Hematopoietic multipotent progenitor cell treated with erythropoietin and hydrocortisone succinate and interleukin-3 and kit ligand, for 15 days (in vitro differentiated cells): Measurements from ENCODE around the gene BLOC1S6.
"Not testable (repeated sequence)": the region's sequence is repeated elsewhere in the genome, so short reads cannot be mapped to it uniquely, and the experiment has no call there.

Experiments used
- DNase-seq: peaks from one replicate; pipeline ENCODE4 v3.0.0-alpha.2; 2015; ENCODE audit warnings: low spot score

BLOC1S6 gene

GRCh38 chr15:45641374-45641781 lies 54.2 kb downstream of the BLOC1S6 start:
- no peak for DNase-seq

GRCh38 chr15:45641999-45642932 lies 55.1 kb downstream of the BLOC1S6 start:
- DNase-seq: no peak

GRCh38 chr15:45644437-45644836 lies 57.3 kb downstream of the BLOC1S6 start:
- DNase-seq: no peak

GRCh38 chr15:45645026-45645980 lies 58.1 kb downstream of the BLOC1S6 start:
- DNase-seq: no peak

GRCh38 chr15:45646220-45646619 lies 59.0 kb downstream of the BLOC1S6 start:
- no peak for DNase-seq

- DNase-seq: no peak
Measured at GRCh38 chr15:45647828-45648227, 60.6 kb downstream of the BLOC1S6 start.

GRCh38 chr15:45648521-45649200 lies 61.5 kb downstream of the BLOC1S6 start:
- no peak for DNase-seq

- not testable (repeated sequence) for DNase-seq
Measured at GRCh38 chr15:45650007-45650406, 62.8 kb downstream of the BLOC1S6 start.

- no peak for DNase-seq
Measured at GRCh38 chr15:45650889-45651525, 63.8 kb downstream of the BLOC1S6 start.

GRCh38 chr15:45653702-45654424 lies 66.7 kb downstream of the BLOC1S6 start:
- no peak for DNase-seq

GRCh38 chr15:45654749-45655148 lies 67.6 kb downstream of the BLOC1S6 start:
- no peak for DNase-seq

GRCh38 chr15:45657254-45657653 lies 70.1 kb downstream of the BLOC1S6 start:
- no peak for DNase-seq

- DNase-seq: no peak
Measured at GRCh38 chr15:45657764-45658545, 70.8 kb downstream of the BLOC1S6 start.
